Fibroblast of lung (primary cell): ENCODE data around the gene WNT5B.

Source experiments
- EZH2 ChIP-seq: IDR thresholded peaks from 2 replicates; pipeline ENCODE4 v1.5.1; 2012; ENCODE audit warnings: low read length, control low read depth, mild to moderate bottlenecking; ENCODE audit errors: missing control alignments
- TF ChIP-seq, protein P1 (sequence below), 2 donors: IDR thresholded peaks in 1 of 2; conservative IDR thresholded peaks in 1 of 2; 1 replicate in 1 of 2; 2 replicates in 1 of 2; pipeline ENCODE4 v1.5.1; 2011 to 2012; ENCODE audit warnings: low read length in 2 of 2, control low read depth in 1 of 2, inconsistent platforms in 1 of 2, low read depth in 1 of 2, mild to moderate bottlenecking in 1 of 2

DNA sequence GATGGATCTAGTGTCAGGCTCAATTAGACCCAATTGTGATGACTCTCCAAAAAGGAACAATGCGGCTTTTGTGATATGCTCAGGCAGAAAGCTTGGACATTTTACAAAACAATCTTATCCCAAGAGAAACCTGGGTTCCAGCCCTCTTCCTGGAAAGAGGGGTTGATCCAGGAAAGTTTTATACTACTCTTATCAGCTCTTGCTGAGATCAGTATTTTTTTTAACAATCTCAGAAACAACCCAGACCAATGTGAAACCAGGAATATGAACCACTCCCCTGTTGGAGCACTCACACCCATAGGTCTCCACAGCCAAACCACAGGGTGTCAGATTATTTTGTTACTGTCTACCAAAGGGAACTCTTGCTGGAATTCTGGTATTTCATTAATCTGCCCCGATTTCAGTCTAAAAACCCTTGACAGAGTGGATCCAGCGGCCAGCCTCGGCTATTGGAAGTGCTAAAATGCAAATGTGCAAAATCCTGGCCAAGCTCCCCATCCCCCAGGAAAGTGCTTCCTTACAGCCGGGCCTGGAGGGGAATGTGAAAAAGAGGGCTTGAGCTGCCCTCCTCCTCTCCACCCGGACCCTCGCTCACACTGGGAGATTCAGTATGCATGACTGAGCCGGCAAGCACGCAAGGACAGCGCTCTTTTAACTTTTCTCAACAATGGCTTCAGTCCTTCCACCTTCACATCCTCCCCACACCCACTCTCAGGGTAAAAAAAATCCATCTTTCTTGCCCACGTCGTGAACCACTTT, 38.6 kb upstream of the WNT5B start:
- TF ChIP-seq, protein P1, sequence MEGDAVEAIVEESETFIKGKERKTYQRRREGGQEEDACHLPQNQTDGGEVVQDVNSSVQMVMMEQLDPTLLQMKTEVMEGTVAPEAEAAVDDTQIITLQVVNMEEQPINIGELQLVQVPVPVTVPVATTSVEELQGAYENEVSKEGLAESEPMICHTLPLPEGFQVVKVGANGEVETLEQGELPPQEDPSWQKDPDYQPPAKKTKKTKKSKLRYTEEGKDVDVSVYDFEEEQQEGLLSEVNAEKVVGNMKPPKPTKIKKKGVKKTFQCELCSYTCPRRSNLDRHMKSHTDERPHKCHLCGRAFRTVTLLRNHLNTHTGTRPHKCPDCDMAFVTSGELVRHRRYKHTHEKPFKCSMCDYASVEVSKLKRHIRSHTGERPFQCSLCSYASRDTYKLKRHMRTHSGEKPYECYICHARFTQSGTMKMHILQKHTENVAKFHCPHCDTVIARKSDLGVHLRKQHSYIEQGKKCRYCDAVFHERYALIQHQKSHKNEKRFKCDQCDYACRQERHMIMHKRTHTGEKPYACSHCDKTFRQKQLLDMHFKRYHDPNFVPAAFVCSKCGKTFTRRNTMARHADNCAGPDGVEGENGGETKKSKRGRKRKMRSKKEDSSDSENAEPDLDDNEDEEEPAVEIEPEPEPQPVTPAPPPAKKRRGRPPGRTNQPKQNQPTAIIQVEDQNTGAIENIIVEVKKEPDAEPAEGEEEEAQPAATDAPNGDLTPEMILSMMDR (conservative IDR thresholded peaks at IDR 0.05 in 1 of 2, IDR thresholded peaks at IDR 0.05 in 1 of 2; ENCODE audit: low read depth in 1 of 2, low read length in 2 of 2): no peak
- no peak for TF ChIP-seq EZH2
